GM21381 (cell line): ENCODE measurements around the gene LSP1.
"Not testable (repeated sequence)": the region's sequence is repeated elsewhere in the genome, so short reads cannot be mapped to it uniquely, and the experiment has no call there.

Experiments used
- ATAC-seq: cut with Tn5 transposase; IDR thresholded peaks from one replicate; pipeline ENCODE4 v1.9.1; 2021; ENCODE audit warnings: mild to moderate bottlenecking, moderate library complexity; ENCODE audit not compliant: unreplicated experiment

LSP1 gene, protein sequence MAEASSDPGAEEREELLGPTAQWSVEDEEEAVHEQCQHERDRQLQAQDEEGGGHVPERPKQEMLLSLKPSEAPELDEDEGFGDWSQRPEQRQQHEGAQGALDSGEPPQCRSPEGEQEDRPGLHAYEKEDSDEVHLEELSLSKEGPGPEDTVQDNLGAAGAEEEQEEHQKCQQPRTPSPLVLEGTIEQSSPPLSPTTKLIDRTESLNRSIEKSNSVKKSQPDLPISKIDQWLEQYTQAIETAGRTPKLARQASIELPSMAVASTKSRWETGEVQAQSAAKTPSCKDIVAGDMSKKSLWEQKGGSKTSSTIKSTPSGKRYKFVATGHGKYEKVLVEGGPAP

DNA sequence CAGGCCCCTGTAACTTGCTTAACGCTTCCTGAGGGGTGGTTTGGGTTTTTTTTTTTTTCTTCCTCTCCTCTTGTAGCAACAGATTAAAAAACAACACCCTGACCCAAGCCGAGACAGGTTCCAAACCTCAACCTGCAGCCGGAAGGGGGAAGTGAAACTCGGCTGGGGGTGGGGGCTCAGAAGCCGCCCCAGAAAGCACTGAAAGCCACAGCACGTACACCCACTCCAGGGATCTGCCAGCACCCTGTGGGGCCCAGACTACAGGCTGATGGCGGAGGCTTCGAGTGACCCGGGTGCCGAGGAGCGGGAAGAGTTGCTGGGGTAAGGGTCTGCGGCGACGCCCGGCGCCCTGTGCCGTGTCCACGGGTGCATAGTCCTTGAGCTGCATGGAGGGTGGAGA is at the start of gene LSP1:
TSS of gene LSP1 (plus strand) at position 208 of the 400 bp plus-strand sequence. CDS start at position 269, 61 bp downstream.
- peak; percentile 40 for ATAC-seq

DNA sequence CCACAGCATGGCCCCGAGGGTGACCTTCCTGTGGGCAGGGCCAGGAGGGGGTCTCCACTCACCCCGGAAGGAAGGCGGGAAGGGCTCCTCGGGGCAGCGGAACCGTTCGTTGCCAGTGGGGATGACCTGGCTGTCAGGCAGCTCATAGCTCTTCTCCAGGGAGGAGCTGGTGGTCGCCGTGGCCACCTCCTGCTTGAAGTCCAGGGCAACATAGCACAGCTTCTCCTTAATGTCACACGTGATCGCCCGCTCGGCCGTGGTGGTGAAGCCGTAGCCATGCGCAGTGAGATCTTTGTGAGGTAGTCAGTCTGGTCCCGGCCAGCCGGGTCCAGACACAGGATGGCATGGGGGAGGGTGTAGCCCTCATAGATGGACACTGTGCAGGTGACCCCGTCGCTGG is 49.6 kb upstream of the LSP1 start:
- ATAC-seq: no peak

DNA sequence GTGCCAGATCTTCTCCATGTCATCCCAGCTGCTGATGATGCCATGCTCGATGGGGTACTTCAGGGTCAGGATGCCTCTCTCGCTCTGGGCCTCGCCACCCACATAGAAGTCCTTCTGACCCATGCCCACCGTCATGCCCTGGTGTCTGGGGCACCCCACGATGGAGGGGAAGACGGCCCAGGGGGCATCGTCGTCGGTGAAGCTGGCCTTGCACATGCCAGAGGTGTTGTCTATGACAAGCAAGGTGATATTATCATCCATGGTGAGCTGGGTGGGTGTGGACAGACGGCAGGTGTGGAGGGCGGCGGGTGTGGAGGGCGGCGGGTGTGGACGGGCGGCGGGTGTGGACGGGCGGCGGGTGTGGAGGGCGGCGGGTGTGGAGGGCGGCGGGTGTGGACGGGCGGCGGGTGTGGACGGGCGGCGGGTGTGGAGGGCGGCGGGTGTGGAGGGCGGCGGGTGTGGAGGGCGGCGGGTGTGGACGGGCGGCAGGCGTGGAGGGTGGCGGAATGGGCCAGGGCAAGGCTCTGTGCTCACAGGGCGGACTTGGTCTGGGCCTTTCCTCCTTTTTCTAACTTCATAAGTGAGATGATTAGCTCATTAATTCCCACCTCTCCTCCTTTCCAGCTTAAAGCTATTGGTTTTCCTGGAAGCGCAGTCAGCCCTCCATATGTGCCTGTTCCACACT is 48.9 kb upstream of the LSP1 start:
- not testable (repeated sequence) for ATAC-seq

DNA sequence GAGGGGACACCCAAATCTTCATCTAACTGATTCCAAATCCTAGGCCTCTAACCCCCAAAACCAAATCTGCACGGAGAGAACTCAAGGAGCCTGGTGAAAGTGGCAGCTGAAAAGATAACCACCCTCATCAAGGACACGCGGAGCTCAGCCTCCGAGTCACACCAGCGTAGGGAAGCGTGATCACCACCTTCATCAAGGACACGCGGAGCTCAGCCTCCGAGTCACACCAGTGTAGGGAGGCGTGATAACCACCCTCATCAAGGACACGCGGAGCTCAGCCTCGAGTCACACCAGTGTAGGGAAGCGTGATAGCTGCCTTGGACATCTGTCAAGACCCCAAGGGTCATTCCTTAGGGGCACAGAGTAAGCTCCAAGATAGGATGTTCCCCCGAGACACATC is 47.4 kb upstream of the LSP1 start:
- ATAC-seq: no peak

DNA sequence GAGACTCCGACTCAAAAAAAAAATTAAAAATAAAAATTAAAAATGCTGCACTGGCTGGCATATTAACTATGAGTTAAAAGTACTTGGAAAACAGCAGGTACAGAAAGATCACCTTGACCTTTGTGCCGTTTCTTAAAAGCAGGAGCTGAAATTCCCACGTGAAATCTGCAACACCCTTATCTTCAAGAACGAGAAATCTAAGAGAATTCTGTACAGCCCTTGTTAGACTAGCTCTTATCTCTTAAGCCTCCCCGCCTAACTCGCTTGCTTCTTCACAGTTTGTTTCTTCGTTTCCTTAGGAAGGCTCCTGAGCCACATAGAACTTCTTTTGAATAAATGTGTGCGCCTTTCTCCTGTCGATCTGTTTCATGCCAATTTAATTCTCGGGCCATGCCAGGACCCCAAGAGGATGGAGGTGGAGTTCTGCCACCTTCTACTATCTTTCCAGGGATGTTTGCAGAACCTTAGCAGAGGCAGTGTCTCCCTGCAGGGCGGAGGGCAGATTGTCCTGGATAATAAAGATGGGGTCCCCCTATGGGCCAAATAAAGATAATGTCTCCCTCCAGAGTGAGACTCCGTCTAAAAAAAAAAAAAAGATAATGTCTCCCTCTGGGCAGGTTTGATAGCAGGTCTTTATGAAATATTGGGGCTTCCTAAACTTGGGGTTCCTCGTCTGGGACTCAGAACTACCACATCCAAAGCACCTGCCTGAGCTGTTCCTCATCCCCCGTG is 45.5 kb upstream of the LSP1 start:
- no peak for ATAC-seq

DNA sequence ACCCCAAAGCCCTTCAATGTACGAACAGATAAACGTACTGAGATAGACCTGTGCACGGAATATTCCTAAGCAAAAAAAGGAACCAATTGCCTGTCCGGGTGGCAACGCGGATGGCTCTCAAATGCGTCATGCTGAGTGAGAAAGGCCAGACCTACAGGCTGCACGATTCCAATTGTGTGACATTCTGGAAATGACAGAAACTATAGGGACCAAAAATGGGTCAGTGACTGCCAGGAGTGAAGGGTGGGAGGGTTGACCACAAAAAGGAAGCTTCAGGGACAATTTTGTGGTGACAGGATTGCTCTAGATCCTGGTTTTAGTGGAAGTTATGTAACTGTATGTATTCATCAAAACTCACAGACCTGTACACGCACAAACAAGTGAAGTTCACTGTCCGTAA is 42.1 kb upstream of the LSP1 start:
- no peak for ATAC-seq

DNA sequence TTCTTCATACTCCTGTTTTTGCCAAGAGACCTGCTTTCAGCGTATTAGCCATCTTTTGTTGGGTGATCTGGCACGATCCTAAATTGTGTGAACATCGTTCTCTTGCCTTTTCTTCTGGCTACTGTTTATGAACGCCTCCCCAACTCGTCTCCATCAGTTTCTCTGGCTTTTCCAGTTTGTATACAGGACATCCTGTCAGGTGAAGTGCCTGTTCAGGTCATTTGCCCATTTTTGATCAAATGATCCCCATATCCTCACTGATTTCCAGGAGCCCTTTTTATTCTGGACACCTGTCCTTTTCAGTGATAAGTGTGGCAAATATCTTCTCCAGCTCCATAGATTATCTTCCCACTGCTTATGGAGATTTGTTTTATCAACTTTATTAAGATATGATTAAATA is 40.6 kb upstream of the LSP1 start:
- ATAC-seq: no peak

DNA sequence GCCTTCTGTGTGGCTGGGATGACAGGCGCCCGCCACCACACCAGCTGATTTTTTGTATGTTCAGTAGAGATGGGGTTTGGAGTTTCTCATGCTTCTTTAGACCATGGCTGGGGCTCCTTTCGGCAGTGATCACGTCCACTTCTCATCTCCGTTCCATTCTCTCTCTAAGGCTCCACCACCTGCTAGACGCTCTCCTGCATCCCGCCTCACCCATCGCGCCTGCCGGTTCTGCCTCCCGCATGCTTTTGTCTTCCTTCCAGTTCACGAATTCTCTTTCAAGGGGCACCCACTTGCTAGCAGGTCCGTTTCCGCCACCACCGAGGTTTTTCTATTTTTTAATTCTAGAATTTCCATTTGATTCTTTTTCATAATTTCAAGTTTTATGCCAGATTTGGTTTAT is 40.1 kb upstream of the LSP1 start:
- no peak for ATAC-seq

DNA sequence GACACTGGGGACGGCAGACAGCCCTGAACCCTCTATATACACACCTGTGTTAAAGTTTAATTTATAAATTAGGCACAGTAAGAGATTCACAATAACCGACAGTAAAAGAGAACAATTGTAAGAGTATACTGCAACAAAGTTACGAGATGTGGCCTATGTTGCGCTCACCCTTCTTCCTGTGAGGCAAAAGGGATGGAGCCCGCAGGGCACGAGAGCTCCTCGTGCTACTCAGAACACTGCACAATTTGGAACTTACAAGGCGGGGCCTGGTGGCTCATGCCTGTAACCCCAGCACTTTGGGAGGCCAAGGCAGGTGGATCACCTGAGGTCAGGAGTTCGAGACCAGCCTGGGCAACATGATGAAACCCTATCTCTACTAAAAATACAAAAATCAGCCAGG is 39.5 kb upstream of the LSP1 start:
- not testable (repeated sequence) for ATAC-seq

DNA sequence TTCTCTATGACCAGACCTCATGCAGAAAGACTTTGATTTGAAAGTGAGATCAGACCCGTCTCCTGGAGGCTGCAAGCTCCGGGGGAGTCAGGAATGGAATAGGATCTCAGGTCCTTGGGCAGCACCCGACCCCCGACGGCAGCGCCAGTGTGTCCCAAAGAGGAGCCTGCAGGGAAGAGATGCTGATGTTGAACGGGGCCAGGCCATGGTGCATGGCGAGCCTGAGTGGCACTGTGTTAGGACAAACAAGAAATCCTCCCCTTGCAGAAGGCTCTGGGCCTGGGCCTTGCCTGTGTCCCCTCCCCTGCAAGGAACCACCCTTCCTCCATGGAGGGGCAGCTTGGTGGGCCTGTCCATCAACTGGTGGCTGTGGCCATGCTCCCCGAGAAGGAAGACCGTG is 38.2 kb upstream of the LSP1 start:
- no peak for ATAC-seq

DNA sequence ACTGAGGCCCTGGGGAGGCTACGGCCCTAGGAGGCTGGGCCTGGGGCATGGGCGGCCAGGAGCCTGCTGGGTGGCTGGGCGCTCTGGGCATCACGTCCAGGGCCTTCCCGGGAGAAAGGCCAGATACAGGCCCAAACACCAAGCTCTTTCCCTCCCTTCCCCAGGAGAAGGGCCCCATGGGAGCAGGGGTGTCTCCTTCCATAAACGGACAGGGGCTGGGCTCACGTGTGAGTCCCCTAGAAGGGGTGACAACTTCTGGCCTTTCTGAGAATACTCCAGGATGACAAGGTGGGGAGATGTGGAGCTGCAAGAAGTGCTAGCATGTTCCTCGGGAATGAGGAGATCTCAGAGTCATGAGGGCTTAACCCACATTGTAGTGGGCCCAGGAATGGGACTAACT is 37.6 kb upstream of the LSP1 start:
- no peak for ATAC-seq

DNA sequence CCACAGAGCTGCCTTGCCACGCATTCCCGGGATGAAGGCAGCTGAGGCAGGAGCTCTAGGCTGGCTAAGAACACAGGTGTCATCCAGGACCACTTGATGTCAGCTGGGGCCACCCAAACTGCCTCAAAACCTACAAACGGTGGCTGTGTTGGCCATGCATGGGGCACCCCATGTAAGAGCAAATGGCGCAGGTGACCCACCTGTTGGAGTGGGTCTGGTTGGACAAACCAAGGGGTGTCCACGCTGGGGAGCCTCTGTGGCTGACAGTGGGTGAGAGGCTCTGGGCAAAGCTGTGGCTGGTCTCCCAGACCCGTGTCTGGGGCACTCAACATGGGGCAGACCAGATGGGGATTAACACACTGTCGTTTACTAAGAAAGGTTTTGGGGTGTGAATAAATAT is 37.1 kb upstream of the LSP1 start:
- ATAC-seq: no peak

DNA sequence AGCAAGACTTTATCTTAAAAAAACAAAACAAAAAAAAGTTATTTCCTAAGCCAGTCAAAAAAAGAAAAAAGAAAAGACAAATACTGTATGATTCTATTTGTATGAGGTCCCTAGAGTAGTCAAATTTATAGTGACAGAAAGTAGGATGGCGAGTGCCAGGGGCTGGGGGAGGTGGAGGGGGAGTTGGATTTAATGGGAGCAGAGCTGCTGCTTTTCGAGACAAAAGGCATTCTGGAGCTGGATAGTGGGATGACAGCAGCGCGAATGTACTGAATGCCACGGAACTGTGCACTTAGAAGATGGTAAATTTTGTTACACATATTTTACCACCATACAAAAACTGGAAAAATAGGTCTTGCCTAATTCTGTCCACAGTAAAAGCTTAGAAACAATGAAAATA is 35.9 kb upstream of the LSP1 start:
- no peak for ATAC-seq

DNA sequence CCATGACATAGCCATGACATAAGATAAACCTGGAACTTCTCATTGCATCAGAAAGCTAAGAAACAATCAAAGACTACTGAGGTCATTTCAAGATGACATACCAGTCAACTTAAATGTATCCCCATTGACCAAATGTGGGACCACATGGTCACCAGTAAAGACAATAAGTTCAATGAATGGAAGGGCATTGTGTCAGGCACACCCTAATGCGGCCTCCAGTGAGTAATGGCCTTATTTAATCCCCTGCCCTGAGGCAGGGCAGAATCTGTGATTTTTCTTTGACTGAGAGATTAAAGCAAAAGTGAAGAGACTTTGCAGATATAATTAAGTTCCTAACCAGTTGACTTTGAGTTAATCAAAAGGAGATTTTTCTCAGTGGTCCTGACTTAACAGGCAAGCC is 35.4 kb upstream of the LSP1 start:
- no peak for ATAC-seq

DNA sequence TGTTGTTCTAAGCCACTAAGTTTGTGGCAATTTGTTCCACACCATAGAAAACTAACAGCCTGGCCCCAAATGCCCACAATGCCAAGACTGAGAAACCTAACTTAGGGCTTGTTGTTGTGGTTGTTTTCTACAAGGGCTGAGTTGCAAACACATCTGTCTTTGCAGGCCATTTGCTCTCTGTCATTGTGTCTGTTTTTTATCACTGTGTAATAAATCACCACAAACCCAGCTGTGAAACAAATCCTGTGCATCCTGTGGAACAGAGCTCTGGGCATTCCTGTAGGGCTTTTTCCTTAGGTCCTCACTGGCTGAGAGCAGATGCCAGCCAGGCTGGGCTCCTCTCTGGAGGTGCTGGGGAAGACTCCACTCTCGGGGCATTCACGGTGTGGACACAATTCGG is 33.8 kb upstream of the LSP1 start:
- ATAC-seq: no peak

DNA sequence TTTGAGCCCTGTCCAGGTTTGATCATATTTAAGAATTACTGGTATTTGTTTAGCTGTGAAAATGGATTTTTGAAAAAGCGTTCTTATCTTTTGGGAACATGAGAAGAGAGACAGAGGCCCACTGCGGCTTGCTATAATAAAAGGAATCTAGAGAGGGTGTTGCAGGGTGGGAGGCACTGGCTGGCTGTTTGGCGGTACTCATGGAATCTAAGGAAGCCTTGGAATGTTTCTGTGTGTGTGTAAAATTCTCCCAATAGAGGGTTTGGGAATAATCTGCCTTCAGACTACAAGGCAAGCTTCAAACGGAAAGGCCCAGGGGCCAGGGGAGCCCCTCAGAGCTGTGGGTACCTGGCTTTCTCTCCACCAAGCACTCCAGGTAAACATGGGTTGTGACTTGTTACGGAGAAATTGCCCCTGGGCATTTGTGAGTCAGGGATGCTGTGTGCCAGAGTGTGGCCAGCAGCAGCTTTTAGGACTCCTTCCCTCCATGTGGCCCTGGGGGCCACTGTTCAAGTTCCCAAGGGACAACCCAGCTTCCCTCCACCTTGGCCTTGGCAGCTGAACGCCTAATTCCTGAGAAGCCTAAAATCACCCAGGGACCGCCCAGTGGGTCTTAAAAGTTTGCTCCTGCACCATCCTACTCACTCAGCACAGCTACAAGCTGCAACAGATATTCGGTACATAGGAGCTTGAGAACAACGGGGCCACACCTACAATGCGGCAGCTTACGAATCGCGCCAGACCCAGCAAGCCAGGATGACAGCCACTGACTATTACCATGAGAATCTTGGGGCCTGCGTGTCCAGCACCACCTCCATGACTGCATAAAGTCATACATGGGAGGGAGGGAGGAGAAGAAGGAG is 32.2 kb upstream of the LSP1 start:
- no peak for ATAC-seq

DNA sequence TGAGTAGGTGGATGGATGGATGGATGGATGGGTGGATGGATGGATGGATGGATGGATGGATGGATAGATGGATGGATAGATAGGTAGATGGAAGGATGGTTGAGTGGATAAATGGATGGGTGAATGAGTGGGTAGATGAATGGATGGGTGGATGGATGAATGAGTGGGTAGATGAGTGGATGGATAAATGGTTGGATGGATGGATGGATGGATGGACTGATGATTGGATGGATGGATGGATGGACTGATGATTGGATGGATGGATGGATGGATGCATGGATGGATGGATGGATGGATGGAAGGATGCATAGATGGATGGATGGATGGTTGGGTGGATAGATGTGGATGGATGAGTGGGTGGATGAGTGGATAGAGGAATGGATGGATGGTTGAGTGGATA is 31.3 kb upstream of the LSP1 start:
- no peak for ATAC-seq

DNA sequence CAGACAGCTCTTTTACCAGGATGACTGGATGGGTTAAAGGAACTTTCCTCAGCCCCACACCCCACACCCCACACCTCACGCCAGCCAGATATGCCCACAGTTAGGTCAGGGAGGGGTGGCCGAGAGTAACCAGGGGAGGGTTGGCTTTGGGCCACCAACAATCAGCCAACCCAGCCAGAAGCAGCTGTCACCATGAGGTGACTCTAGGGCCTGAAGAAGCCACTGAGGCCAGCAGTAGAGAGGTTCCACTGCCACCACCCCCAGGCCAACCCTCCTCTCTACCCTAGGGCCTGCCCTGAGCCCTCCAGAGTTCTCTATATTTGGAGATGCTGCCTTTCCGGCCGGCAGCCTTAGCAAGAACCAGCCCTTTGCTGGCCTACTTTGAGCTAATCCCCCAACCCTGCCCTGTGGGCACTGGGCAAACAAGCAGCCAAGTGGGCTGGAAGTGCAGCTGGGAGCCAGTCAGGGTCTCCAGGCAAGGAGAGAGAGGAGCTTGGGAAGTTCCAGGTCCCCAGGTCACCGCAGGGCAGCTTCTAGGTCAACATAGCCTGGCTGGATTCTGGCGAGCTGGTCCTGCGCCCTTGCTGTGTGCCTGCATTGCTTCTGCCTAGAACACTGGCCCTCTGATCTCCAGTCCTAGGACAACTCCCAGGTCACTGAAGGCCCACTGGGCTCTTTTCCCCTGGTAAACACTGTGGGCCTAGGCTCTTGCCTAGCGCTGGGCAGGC is 30.1 kb upstream of the LSP1 start:
- ATAC-seq: no peak

DNA sequence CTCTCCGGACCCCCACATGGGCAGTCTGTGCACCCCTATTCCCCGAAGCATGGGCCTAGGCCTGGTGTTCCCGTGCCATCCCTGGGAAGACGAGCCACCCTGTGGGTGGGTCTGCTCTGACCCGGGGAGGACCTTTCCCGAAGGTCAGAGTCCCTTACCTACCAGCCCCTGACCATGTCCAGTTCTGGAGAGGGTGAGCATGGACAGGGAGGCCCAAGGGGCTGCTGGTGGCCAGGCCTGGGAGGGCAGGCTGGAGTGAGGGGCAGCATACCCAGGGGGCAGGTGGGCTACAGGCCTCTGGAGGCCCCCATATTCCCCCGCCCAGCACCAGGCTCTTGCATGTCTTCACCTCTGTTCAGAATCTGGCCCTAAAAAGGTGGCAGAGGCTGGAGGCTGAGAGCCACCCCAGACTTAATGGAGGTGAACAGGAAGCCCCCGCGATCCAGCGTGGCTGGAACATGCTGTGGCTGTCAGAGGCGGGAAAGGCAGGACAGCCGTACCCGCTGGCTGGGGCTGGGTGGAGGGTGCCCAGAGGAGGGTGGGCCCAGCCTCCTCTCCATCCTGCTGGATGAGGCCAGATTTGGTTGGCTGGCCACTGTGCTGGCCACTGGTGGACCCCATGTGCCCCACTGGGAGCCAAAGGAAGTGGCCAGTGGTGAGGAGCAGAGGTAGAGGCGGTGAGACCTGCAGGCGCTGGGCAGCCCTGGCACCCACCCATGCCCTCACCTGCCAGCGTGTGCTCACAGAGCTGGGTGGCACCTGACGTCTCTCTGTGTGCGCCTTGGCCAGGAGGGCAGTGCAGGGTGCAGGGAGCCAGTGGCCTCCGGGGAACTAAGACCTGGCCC is 29.3 kb upstream of the LSP1 start:
- no peak for ATAC-seq
